GM19240 (cell line): Measurements from ENCODE around the gene DMC1.
"Not testable (repeated sequence)": the region's sequence is repeated elsewhere in the genome, so short reads cannot be mapped to it uniquely, and the experiment has no call there.

ENCODE experiments used
- DNase-seq: peaks from one replicate; pipeline ENCODE4 v3.0.0; 2011; ENCODE audit warnings: low spot score; ENCODE audit not compliant: insufficient read length

Gene DMC1, protein sequence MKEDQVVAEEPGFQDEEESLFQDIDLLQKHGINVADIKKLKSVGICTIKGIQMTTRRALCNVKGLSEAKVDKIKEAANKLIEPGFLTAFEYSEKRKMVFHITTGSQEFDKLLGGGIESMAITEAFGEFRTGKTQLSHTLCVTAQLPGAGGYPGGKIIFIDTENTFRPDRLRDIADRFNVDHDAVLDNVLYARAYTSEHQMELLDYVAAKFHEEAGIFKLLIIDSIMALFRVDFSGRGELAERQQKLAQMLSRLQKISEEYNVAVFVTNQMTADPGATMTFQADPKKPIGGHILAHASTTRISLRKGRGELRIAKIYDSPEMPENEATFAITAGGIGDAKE

DNA sequence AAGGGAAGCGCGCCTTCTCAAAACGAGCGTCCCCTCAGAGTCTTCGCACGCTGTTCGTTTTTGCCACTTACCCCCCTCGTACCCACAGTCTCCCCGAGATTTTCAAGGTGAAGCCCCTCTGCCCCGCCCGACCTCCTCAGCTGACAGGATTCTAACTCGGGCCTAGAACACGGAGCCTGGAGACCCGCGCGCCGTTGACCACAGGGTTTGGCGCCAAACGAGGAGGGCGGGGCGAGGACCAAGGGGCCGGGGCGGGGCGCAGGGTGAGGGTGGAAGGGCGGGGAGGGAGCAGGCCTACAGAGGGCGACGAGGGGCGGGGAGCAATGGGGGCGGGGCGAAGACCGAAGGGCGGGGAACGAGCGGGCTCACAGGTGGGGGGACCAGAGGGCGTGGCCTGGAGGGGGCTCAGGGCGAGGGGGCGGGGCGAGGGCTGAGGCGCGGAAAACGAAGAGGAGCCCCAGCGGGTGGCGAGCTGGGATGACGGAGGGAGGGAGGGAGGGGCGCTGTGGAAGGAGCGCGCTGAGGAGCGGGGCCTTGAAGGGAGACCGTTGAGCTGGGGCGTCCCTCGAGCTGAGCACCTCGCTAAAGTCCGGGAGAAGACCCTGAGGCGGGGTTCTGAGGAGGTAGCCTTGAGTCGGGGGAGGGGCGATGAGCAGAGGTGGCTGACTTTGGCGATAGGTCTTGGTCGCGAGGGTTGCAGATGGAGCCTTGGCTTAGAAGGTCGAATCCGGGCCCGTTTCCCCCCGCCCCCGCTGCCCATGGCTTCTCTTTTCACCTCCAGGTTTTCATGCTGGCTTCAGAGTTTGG, at the start of gene DMC1:
Gene DMC1 (minus strand): TSS at position 212 of the 807 bp plus-strand sequence. CDS start 1,927 bp downstream, outside the sequence.
- peak; percentile 77 for DNase-seq

DNA sequence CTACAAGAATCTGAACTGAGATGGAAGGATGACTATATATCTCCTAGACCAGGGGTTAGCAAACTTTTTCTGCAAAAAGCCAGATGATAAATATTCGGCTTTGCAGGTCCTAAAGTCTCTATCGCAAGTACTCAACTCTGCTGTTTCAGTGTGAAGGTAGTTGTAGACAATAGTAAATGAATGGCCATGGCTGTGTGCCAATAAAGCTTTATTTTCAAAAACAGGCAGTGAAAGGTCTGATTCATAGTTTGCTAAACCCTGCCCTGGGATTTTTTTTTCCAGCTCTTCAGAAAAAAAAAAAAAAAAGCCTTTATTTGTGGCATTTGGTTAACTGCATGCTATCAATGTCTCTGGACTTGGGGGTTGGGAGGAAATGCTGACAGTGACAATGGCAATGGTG, 48.7 kb upstream of the DMC1 start:
- no peak for DNase-seq

DNA sequence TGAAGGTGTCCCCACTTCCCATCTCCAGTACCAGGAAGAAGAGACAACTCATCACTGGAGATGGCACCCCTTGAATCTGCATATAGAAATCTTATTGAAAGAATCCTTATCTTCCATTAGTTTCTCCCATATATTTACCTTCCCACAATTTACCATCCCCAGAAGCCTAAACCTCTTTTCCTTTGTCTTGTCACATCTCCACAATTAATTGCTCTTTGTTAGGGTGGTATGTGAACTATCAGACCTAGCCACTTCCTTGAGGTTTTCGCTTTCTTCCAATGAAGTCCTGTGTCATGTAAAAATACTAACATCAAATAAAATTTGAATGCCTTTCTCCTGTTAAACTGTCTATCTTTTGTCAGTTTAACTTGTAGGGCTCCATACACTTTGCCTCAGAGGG, 48.3 kb upstream of the DMC1 start:
- no peak for DNase-seq

DNA sequence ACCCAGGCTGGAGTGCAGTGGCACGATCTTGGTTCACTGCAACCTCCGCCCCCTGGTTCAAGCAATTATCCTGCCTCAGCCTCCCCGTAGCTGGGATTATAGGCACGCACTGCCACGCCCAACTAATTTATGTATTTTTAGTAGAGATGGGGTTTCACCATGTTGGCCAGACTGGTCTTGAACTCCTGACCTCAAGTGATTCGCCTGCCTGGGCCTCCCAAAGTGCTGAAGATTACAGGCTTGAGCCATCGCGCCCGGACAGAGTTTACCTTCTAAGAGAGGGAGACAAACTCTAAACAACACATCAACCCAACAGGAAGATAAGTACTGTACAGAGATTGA, 45.1 kb upstream of the DMC1 start:
- not testable (repeated sequence) for DNase-seq

DNA sequence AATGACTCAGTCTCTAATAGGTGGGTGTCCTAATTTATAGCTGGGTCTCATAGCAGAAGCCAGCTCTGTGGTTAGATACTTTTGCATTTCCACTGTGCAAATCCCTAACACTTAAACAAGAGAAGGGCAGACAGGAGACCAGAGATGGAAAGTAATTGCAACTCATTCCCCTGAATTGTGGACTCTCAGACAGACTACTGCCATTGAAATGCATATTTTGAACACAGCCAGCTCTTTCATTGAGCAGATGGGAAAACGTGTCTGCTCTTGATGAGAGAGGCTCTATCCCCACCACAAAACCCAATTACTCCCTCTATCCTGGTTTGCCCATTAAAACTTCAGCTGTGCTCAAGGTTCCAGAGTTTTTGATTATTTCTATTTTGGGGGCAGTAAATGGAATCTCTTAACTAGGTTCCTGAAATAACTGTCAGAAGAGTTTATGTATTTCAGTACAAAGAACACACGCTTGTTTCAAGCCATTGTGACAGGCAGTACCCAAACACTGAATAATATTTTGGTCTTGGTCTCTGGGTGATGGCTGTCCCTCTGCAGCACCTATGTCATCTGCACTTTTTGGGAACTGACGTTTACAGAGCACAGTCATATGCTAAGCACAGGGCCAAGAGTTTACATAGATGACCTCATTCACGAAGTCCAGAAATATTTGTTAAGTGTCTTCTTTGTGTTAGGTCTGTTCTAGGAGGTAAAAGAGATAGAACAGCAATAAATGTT, 44.5 kb upstream of the DMC1 start:
- no peak for DNase-seq

DNA sequence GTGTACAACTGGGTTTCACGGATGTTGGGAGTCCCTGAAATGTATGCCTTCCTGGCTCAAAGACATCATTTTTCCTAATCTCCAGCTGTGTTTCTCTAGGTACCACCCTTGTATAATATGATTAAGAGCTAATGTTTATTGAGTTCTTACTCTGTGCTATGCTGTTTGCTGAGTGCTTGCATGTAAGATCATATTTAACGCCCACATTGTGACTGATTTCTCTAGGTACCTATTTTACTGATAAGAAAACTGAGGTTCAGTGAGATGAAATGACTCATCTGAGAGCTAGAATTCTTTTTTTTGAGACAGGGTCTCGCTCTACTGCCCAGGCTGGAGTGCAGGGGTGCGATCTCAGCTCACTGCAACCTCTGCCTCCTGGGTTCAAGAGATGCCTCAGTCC, 43.6 kb upstream of the DMC1 start:
- no peak for DNase-seq

DNA sequence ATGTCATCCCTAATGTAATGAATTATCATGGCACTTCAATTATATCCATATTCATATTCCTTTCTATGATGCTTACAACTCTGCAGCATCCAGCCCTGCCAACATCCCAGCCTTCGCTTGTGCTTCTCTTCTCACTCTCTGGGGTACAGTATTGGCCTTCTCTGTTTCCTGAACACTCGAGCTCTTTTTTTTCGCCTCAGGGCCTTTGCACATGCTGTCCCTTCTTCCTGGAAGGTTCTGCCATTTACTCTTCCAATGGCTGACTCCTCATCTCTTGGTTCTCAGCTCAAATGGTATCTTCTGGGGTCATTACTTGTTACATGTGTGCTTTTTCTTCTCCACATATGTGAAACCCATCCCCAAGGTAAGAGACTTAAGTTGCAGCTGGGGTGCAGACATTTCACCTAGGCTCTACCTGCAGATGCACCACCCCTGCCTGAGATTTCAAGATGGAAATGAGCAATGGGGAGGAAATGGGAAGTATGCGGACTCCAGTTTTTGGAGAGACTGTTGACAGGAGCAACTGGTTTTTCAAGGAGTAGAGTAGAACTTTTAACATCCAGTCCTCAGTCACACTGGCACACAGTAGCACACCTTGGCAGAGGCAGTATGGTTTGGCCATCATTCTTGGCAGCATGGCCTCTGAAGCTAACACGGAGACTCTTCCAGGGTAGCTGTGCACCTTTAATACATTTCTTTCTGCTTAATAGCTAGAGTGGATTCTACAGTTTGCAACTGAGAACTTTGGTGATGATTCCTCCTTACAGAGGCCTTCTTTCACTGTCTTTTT, 42.4 kb upstream of the DMC1 start:
- no peak for DNase-seq

DNA sequence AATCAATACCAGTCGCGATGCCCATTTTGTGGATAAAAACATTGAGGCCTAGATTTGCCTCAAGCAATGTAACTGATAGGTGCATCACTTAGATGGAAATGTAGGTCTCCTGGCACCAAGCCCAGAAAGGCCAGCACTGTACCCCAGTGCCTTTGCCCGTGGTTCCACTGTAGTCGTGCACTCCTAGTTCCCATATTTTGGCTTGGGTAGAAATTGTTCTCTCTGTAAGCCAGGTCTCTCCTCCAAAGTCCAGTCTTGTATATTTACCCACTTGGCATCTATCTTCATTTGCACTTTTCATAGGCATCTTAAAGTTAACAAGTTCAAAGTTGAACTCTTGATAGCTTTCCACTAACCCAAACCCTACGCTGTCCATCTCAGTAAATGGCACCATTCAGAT, 41.6 kb upstream of the DMC1 start:
- DNase-seq: no peak

DNA sequence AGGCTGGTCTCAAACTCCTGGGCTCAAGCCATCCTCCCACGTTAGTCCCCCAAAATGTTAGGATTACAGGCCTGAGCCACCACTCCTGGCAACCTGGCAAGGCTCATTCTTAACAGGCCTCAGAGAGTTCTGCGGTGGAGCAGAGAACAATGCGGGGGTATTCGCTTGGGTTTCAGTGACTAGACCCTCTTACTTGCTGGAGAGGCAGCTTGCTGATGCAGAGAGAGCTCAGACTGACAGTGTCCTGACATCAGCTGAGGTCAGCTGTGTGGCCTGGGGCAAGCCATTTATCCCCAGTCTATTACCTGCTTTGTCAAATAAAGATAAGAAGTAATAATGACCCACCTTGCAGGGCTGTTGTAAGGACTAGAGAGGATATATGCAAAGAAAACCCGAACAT, 40.3 kb upstream of the DMC1 start:
- no peak for DNase-seq

DNA sequence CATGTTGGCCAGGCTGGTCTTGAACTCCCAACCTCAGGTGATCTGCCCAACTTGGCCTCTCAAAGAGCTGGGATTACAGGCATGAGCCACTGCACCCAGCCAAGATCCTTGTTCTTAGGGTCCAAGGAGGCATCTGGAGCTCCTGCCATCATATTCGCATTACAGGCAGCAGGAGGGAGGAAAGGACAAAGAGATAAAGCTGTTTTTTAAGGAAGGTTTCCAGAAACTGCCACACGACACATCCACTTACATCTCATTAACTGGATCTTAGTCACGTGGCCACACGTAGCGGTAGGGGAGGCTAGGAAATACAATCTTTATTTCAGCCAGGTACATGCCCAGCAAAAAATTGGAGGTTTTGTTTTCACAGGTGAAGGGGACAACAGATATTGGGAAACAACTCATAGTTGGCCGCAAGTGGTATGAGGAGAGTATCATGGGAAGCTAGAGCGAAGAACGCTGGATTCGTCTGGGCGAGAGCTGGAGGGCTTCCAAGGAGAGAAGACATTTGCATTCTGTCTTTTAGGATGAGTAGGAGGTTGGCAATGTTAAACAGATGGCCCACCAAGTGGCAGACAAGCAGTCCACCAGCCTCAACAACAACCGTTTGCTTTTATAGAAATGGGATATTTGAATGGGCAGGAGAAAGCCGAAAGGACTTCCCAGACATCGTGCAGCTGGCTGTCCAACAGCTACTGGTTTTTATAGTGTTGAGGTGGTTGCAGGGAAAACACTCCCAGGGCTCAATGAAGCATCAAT, 39.2 kb upstream of the DMC1 start:
- no peak for DNase-seq

DNA sequence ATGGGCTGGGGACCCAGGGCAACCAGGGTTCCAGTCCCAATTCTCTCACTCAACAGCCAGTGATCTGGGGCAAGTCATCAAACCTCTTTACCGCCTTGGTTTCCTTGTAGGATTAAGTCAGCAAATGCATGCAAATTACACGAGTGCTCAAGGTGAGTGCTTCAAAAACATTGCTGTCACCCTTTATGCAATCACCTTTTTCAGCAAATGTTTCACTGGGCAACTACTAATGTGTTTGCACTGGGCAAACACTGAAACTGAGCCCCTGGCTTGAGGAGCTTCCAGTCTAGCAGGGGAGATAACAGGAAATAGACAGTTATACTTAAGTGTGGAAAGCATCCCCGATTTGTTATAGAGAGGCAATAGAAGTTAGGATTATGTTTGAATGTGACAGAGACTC, 37.7 kb upstream of the DMC1 start:
- no peak for DNase-seq

DNA sequence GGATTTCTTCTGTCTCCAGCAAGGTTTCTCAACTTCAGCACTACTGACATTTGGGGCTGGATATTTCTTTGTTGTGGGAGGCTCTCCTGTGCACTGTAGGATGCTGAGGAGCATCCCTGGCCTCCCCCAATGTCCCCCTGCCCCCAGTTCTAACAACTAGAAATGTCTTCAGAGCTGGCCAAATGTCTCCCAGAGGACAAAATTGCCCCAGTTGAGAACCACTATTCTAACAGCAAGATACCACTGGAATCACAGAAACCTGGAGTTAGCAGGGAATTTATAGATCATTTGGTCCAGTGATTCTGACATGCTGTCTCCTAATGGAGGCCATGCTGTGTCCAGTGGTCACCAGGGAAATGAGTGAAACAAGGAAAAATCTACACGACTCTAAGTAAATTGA, 32.2 kb upstream of the DMC1 start:
- no peak for DNase-seq

DNA sequence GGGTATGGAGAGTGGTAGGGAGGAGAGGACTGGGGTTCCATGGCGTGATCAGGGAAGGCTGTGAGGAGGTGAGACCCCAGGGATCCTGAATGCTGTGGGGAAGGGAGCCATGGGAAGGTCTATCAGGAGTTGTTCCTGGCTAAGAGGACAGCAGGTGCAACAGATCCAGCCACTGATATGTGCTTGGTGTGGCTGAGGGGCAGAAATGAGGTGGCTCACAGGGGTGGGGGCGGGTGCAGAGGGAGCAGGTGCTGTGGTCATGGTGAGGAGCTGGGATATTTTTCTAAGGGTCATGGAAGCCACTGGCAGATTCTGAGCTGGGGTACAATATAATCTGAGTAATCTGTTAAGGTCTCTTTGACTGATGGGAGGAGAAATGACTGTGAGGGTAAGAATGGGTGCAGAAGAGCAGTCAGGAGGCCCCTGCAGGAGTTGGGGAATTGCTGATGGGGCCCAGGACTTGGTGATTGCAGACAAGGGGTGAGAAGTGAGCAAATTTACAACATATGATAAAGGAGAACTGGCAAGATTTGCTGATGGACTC, 31.3 kb upstream of the DMC1 start:
- DNase-seq: no peak

DNA sequence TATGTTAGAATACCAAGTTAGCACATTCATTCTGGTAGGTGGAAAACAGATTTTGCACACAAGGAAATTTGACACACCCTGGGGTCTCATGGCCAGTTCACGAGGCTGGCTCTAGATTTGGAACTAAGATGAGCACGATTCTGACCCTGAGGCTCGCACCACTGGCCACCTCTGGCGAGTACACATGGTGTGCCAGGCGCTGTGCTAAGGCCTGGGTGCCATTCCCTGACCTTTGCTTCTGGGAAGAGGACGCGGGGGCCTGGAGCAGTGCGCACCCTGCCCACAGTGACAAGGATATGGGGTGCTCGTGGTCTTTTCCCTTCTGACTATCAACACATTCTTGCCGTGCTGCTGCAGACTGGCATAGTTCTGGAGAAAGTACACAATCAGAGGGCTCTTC, 29.5 kb upstream of the DMC1 start:
- no peak for DNase-seq

DNA sequence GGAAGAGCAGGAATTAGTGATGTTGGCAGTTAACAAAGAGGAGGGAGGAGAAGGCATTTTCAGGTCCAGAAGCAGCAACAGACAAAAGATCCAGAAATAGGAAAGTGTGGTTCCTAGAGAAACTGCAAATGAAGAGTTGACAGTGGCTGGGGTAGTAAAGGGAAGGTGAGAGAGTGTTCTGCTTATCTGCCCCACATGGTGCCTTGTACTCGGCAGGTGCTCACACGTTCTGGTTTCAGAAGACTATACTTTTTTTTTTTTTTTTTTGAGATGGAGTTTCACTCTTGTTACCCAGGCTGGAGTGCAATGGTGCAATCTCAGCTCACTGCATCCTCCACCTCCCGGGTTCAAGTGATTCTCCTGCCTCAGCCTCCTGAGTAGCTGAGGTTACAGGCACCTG, 12.9 kb upstream of the DMC1 start:
- not testable (repeated sequence) for DNase-seq

DNA sequence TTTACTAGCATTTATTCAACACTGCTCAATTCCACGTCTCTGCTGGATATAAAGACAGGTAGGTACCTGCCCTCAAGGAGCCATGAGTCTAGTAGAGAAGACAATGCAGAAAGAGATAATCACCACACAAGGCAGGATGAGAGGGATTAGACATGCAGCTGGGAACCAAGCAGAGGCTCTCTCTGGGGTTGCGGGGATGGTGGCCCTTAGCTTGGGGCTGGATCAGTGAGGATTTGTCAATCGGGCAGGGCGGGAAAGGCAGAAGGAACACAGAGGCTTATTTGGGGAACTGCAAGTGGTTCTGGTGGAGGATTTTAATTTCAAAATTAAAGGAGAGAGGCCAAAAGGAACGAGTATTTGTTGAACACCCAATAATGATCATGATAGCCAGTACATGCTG, 8.5 kb upstream of the DMC1 start:
- DNase-seq: no peak

DNA sequence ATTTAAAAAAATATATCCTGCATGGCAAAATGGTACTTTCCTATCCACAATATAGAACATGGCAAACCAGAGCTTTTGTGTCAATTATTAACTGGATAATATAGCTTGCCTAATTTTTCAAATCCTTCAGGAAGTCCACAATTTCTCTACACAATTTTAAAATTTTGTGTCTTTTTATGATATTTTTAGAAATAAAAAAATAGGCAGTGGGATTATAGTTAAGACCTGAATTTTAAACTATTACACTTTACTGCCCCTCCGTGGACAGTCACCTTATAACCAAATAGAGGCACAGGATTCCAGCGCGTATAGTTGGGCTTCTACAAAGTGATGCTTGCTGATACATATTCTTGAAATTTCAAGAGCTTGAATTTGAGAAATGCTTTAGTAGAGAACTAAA, 2.1 kb upstream of the DMC1 start:
- no peak for DNase-seq

DNA sequence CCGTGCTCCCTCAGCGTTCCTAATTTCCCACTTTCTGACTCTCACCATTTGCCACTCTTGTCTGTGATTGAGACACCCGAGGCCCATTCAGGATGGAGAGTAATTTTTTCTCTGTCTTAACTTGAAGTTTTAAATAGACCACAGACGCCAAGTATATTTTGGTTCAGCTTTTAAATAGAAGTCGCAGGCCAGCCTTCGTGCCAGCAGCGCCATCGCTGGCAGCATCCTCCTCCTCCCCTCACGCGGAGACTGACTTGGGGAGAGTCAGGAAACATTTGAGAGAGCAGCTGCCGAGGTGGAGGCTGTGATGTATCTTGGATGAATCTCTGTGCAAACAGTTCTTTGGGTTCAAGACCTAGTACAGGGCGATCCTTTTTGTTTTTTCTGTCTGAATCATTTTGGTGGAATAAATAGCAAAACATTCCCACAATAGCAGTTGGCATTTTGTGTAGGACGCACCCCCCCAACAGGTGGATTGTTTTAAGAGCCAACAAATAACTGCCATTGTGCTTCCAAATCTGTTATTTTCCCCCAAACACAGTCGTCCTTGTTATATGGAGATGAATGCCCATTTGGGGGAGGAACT, 889 bp upstream of the DMC1 start:
- no peak for DNase-seq

DNA sequence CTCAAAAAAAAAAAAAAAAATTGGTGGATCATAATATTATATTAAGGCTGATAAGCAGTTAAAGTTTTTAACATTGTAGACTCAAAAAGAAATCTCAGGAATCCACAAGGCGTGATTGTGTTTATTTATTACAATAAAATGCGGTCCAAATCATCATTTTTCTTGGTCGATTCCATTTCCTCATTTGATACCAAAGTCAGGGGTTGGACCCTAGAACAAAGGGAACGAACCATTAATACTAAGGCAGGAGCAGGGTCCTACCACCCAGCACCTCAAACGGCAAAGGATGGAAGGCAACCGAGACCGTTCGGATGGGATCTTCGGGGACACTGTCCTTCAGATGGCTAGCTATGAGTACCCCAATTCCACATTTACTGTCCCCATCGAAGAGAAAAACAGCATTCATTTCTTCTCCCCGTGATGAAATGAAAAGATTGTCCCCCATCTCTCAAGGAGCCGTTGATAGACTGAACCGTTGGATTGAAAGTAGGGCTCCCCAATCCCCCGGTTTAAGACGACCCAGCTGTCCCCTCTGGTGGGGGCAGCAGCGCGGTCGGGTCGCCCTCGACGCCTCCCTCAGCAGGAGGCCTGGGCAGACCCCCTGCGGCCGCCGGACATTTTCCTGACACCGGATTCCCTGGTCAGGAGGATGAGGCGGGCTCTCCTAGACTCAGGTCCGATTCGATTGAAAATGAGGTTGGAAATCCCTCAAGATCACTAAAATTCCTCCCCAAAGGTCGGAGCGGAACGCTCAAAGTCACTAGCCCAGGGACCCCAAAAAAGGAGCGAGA, 607 bp downstream of the DMC1 start:
- DNase-seq: no peak
